HepG2 (cell line): ENCODE data around the gene SFTPB. TPM values are rescaled to one million over a fixed set of nuclear protein-coding genes. Genes with fewer than 3 reads are reported as not detected.

ENCODE experiments used
- ATAC-seq: fragments of 200-7000 bp; cut with Tn5 transposase; 3 replicates; pipeline ENCODE4 v1.9.1; 2020; ENCODE audit warnings: mild to moderate bottlenecking, moderate library complexity
- BruUV-seq: library from RNA; stranded (reverse); fragments of 400-500 nt; replicated peaks from 2 replicates; lab custom pipeline; 2021; lab: Mats Ljungman, UMichigan
- CTCF ChIA-PET: fragments of 300-600 bp; formaldehyde crosslinking; extraction: SDS; loops from one replicate; lab custom pipeline; 2021; ENCODE audit warnings: low total read pairs, inconsistent platforms, low intra/inter-chr PET ratio; lab: Yijun Ruan, JAX
- POLR2A ChIA-PET: fragments of 350-600 bp; sonication (Branson Sonifier 250); formaldehyde crosslinking; loops from one replicate; lab custom pipeline; 2020; ENCODE audit warnings: antibody characterized with exemption, inconsistent platforms; lab: Yijun Ruan, JAX
- DNase-seq: peaks from one replicate; pipeline ENCODE4 v3.0.0-alpha.2; 2015; ENCODE audit warnings: low spot score
- FAIRE-seq: peaks from 3 replicates; lab custom pipeline; 2011; peaks lifted over from hg19 to GRCh38; lab: Jason Lieb, UNC
- H2AFZ ChIP-seq: one replicate; pipeline ENCODE4 v1.6.1; 2011; ENCODE audit warnings: low read length, inconsistent platforms
- H3K27ac ChIP-seq: fragments of 300-600 bp; 3 replicates; pipeline ENCODE4 v1.8.0; 2011; ENCODE audit warnings: mixed run types, mild to moderate bottlenecking, mixed read lengths, low read length, inconsistent platforms; ENCODE audit not compliant: insufficient read depth; ENCODE audit errors: extremely low read length
- H3K27me3 ChIP-seq, 2 experiments: fragments of 200-600 bp in 1 of 2; 2 replicates in 1 of 2; 3 replicates in 1 of 2; pipeline versions ENCODE4 v1.6.0 to v1.8.0; 2011; ENCODE audit warnings: low read length in 2 of 2, mild to moderate bottlenecking in 2 of 2, moderate library complexity in 2 of 2, inconsistent platforms in 1 of 2; ENCODE audit not compliant: insufficient read depth in 2 of 2, control insufficient read depth in 1 of 2
- H3K36me3 ChIP-seq, 2 experiments: fragments of 200-600 bp in 1 of 2; replicated peaks in 1 of 2; 2 replicates in 1 of 2; 3 replicates in 1 of 2; pipeline versions ENCODE4 v1.5.1 to v1.8.0; 2011; ENCODE audit warnings: low read length in 2 of 2, inconsistent platforms in 1 of 2; ENCODE audit not compliant: insufficient read depth in 2 of 2, control insufficient read depth in 1 of 2
- H3K4me1 ChIP-seq: 2 replicates; pipeline ENCODE4 v1.5.1; 2012; ENCODE audit warnings: low read length, inconsistent platforms; ENCODE audit not compliant: insufficient read depth
- H3K4me2 ChIP-seq: 2 replicates; pipeline ENCODE4 v1.6.0; 2011; ENCODE audit warnings: low read depth, low read length, inconsistent platforms
- H3K4me3 ChIP-seq, 3 experiments: fragments of 200-600 bp in 1 of 3; sonication (generic), shearing (Covaris generic) in 1 of 3; replicated peaks in 1 of 3; 2 replicates each; pipeline ENCODE4 v1.5.1; 2011 to 2016; ENCODE audit warnings: low read length in 3 of 3, inconsistent platforms in 2 of 3, low read depth in 2 of 3, mild to moderate bottlenecking in 2 of 3, control low read depth in 1 of 3, mixed read lengths in 1 of 3; ENCODE audit not compliant: insufficient read depth in 1 of 3
- H3K79me2 ChIP-seq: one replicate; pipeline ENCODE4 v1.6.1; 2011; ENCODE audit warnings: low read length, inconsistent platforms; ENCODE audit not compliant: insufficient read depth
- H3K9ac ChIP-seq: 2 replicates; pipeline ENCODE4 v1.6.0; 2011; ENCODE audit warnings: mild to moderate bottlenecking, low read depth, low read length, inconsistent platforms; ENCODE audit not compliant: insufficient read depth
- H3K9me3 ChIP-seq: 2 replicates; pipeline ENCODE4 v1.5.1; 2012; ENCODE audit warnings: mild to moderate bottlenecking, low read length
- H4K20me1 ChIP-seq: 2 replicates; pipeline ENCODE4 v1.6.0; 2011; ENCODE audit warnings: inconsistent platforms, mild to moderate bottlenecking, low read length, moderate library complexity; ENCODE audit not compliant: insufficient read depth
- ASH2L ChIP-seq: fragments of 300-600, 200-600 bp; sonication (generic); IDR thresholded peaks from 2 replicates; pipeline ENCODE4 v1.7.0; 2017; ENCODE audit warnings: low read depth, mild to moderate bottlenecking, moderate library complexity, mixed read lengths, low read length; ENCODE audit not compliant: insufficient read length
- CREB1 ChIP-seq, 2 experiments: fragments of 450-650 bp in 1 of 2; IDR thresholded peaks; 2 replicates each; pipeline ENCODE4 v1.6.1; 2016 to 2017; ENCODE audit warnings: control low read depth in 1 of 2, mild to moderate bottlenecking in 1 of 2, missing compliant biosample characterization in 1 of 2, missing genetic modification characterization in 1 of 2
- NFKB2 ChIP-seq: sonication (generic); formaldehyde crosslinking; IDR thresholded peaks from 2 replicates; pipeline ENCODE4 v1.4.0; 2020; ENCODE audit warnings: missing genetic modification reagents, borderline replicate concordance
- PAWR ChIP-seq: sonication (generic); formaldehyde crosslinking; IDR thresholded peaks from 2 replicates; pipeline ENCODE4 v1.4.0; 2020; ENCODE audit warnings: missing genetic modification reagents, mild to moderate bottlenecking, borderline replicate concordance
- RXRA ChIP-seq: sonication (generic); formaldehyde crosslinking; IDR thresholded peaks from 2 replicates; pipeline ENCODE4 v1.5.1; 2020; ENCODE audit warnings: missing genetic modification reagents
- SKI ChIP-seq: fragments of 450-650 bp; IDR thresholded peaks from one replicate; pipeline ENCODE4 v1.6.1; 2018; ENCODE audit warnings: mild to moderate bottlenecking; ENCODE audit not compliant: partially characterized antibody
- ZNF446 ChIP-seq: sonication (generic); formaldehyde crosslinking; IDR thresholded peaks from 2 replicates; pipeline ENCODE4 v1.5.0; 2020; ENCODE audit warnings: mild to moderate bottlenecking, missing genetic modification reagents
- WGBS: methylation state at CpG from one replicate; pipeline ENCODE4 v1.1.6; 2017; ENCODE audit warnings: low lambda C conversion rate; 5-methylcytosine and 5-hydroxymethylcytosine counted together
- in situ Hi-C: cut with HindIII; loops from 2 replicates; pipeline ENCODE4 v1.10.0; 2017; ENCODE audit warnings: low pct_unique_long_range_greater_than_20kb; ENCODE audit not compliant: extremely low pct_ligation_motif_present
- intact Hi-C: fragments of 100-400 bp; cut with micrococcal nuclease; formaldehyde crosslinking; loops from one replicate; pipeline ENCODE4 v1.10.0; 2022; ENCODE audit not compliant: unreplicated experiment
- polyA plus RNA-seq, 8 experiments: library from polyadenylated mRNA; depleted of rRNA in 3 of 8; stranded (reverse) in 7 of 8; unstranded in 1 of 8; fragments of >200 nt; fragmentation: Illumina TruSeq in 4 of 8; extraction: Trizol in 4 of 8; gene quantifications; 2 replicates each; pipeline versions ENCODE4 v1.2.1 to v1.2.3, GENCODE V29; 2011 to 2016; ENCODE audit warnings: low read depth in 4 of 8, missing spikeins in 1 of 8, mixed read lengths in 1 of 8; ENCODE audit not compliant: insufficient read depth in 1 of 8
- total RNA-seq, 5 experiments: library from RNA; depleted of rRNA; stranded (reverse); fragments of >200 nt; fragmentation: Illumina TruSeq; extraction: Trizol; gene quantifications; 2 replicates each; pipeline ENCODE4 v1.2.3, GENCODE V29; 2016; ENCODE audit warnings: low read depth in 1 of 5
- TF ChIP-seq, protein P1 (sequence below): sonication (generic); formaldehyde crosslinking; IDR thresholded peaks from 2 replicates; pipeline ENCODE4 v1.5.1; 2020; ENCODE audit warnings: mild to moderate bottlenecking, missing genetic modification reagents

Gene SFTPB
- total and polyA plus RNA-seq, 2 of the 13 experiments (the other 11 are each of a cell fraction or from before 2014, with no cell fraction given): not detected

DNA sequence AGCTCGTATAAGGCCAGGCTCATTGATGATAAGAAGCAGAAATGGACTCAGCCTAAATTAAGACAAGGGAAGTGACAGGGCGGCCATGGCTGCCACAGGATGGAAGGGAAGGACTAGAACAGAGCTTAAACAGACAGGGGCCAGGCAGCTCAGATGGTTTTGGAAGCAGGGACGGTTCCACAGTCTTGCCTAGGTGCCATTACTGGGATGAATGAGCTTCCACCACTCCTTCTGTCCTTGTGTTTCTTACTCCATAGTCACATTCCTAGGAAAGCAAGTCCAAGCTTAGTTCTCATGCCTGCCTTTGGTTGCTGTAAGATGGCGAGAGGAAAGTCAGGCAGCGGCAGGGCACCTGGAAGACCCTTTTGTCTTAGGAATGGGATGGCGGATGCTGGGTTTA lies 38.1 kb upstream of the SFTPB start:
- TF ChIP-seq, protein P1, sequence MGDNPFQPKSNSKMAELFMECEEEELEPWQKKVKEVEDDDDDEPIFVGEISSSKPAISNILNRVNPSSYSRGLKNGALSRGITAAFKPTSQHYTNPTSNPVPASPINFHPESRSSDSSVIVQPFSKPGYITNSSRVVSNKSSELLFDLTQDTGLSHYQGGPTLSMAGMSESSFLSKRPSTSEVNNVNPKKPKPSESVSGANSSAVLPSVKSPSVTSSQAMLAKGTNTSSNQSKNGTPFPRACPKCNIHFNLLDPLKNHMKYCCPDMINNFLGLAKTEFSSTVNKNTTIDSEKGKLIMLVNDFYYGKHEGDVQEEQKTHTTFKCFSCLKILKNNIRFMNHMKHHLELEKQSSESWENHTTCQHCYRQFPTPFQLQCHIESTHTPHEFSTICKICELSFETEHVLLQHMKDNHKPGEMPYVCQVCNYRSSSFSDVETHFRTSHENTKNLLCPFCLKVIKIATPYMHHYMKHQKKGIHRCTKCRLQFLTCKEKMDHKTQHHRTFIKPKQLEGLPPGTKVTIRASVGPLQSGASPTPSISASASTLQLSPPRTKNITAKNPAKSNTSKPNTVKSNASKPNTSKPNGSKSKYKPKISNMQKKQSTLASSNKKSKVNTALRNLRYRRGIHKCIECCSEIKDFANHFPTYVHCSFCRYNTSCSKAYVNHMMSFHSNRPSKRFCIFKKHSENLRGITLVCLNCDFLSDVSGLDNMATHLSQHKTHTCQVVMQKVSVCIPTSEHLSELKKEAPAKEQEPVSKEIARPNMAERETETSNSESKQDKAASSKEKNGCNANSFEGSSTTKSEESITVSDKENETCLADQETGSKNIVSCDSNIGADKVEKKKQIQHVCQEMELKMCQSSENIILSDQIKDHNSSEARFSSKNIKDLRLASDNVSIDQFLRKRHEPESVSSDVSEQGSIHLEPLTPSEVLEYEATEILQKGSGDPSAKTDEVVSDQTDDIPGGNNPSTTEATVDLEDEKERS (CRISPR knock-in tag): no peak
- no peak for TF ChIP-seq ZNF446
- no peak for TF ChIP-seq ASH2L
- TF ChIP-seq PAWR: no peak
- no peak for TF ChIP-seq SKI
- TF ChIP-seq CREB1 (IDR thresholded peaks at IDR 0.05): no peak
- no peak for TF ChIP-seq CREB1 (CRISPR knock-in tag; IDR thresholded peaks at IDR 0.05)
- TF ChIP-seq RXRA (CRISPR knock-in tag): no peak
- TF ChIP-seq NFKB2: no peak
- TF ChIP-seq, all 625 proteins: peak for 0
- H3K27ac ChIP-seq: no peak overlapping the region
- H3K4me2 ChIP-seq: no peak overlapping the region
- ChIA-PET CTCF (interaction anchor here (3.9 kb wide), 1 partner anchor 27 kb away, joined by 36 read pairs; no protein-coding TSS in a partner anchor), POLR2A (no interaction called here)
- H3K9me3 ChIP-seq: no peaks in the 10 kb centered on the region
- peaks cover 7% of the 10 kb centered on the region for H3K4me1 ChIP-seq
- no peaks in the 10 kb centered on the region for H4K20me1 ChIP-seq
- no peak overlapping the region for H3K9ac ChIP-seq
- no peak overlapping the region for H3K4me3 ChIP-seq
- H3K79me2 ChIP-seq: no peaks in the 10 kb centered on the region
- 55% methylated on average over 6 of the region's 6 CpGs for WGBS
- in situ Hi-C loops: no loop called here
- no peak overlapping the region for H2AFZ ChIP-seq
- DNase-seq (no peak), FAIRE-seq (no peak), ATAC-seq (no peak)
- H3K36me3 ChIP-seq: no peaks in the 10 kb centered on the region
- intact Hi-C loops: no loop called here
- peaks cover 11 to 29% of the 10 kb centered on the region in 2 experiments; a peak in 4 of 5 replicates for H3K27me3 ChIP-seq
- no TSS peak for BruUV-seq
